Osteocyte (in vitro differentiated cells): ENCODE results near the gene SLC25A19. TPM values are rescaled to one million over a fixed set of nuclear protein-coding genes. Genes with fewer than 3 reads are reported as not detected.

Experiments used
- DNase-seq: peaks from one replicate; pipeline ENCODE4 v3.0.0; 2021; ENCODE audit warnings: mixed read lengths; ENCODE audit not compliant: unreplicated experiment; ENCODE audit errors: extremely low spot score
- H3K27ac Mint-ChIP-seq: one replicate; pipeline ENCODE4 v1.8.0; 2021; ENCODE audit warnings: mild to moderate bottlenecking, mixed read lengths; ENCODE audit not compliant: unreplicated experiment
- H3K27me3 Mint-ChIP-seq: one replicate; pipeline ENCODE4 v1.8.0; 2021; ENCODE audit warnings: mixed read lengths; ENCODE audit not compliant: unreplicated experiment
- H3K36me3 Mint-ChIP-seq: one replicate; pipeline ENCODE4 v1.8.0; 2021; ENCODE audit warnings: mixed read lengths; ENCODE audit not compliant: unreplicated experiment
- H3K4me1 Mint-ChIP-seq: one replicate; pipeline ENCODE4 v1.8.0; 2021; ENCODE audit warnings: mixed read lengths; ENCODE audit not compliant: unreplicated experiment
- H3K4me3 Mint-ChIP-seq: one replicate; pipeline ENCODE4 v1.8.0; 2021; ENCODE audit warnings: mild to moderate bottlenecking, moderate library complexity, mixed read lengths; ENCODE audit not compliant: unreplicated experiment
- H3K9me3 Mint-ChIP-seq: one replicate; pipeline ENCODE4 v1.8.0; 2021; ENCODE audit warnings: mixed read lengths; ENCODE audit not compliant: unreplicated experiment
- total RNA-seq: library from RNA; stranded (reverse); gene quantifications from 2 replicates; pipeline ENCODE4 v1.2.1, GENCODE V29; 2021
- TF ChIP-seq, protein P1 (sequence below): fragments of 200-600 bp; sonication (generic); IDR thresholded peaks from 2 replicates; pipeline ENCODE4 v1.5.0; 2021; ENCODE audit warnings: antibody characterized with exemption, mild to moderate bottlenecking, moderate library complexity

SLC25A19 gene
- total RNA-seq, 1 donor from 2014 or later, result 8.6 TPM

DNA sequence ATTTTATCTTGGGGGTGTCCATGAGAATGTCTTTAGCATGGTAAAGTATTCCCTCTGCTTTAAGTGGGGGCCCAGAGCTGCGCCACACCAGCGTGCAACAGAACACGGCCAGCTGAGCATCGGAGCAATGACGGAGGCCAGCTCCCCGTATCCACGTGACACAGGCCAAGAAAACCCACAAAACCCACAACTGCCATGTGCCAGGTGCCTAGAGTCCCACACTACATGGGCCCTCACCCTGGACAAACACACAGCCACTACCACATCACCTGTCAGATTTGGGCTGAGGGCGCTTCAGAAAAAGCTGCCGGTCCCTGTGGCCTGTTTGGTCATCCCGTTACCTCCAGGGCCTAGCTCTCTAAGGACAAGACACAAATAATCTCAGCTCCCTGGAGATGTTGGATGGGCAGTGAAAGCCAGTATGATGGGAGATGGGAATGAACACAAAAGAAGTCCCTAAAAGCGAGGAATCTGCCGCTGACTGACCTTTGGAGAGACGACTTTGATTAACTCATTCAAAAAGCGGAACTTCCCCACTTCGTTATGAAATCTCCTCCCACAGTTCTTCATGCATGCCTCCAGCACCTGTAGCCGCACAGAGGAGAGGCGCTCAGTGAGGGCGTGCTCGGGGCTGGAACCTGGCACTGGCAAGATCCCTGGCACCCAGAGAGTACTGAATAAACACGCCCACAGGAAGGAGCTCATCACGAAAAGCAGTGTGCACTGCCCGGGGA is 44.9 kb downstream of the SLC25A19 start:
- DNase-seq, result no peak
- H3K27ac Mint-ChIP-seq, result no peak overlapping the region
- H3K4me1 Mint-ChIP-seq, result peaks cover under 1% of the 10 kb centered on the region
- no peaks in the 10 kb centered on the region for H3K9me3 Mint-ChIP-seq
- peaks cover 25% of the 10 kb centered on the region for H3K36me3 Mint-ChIP-seq
- H3K4me3 Mint-ChIP-seq, result no peak overlapping the region
- no peaks in the 10 kb centered on the region for H3K27me3 Mint-ChIP-seq
- TF ChIP-seq, protein P1, sequence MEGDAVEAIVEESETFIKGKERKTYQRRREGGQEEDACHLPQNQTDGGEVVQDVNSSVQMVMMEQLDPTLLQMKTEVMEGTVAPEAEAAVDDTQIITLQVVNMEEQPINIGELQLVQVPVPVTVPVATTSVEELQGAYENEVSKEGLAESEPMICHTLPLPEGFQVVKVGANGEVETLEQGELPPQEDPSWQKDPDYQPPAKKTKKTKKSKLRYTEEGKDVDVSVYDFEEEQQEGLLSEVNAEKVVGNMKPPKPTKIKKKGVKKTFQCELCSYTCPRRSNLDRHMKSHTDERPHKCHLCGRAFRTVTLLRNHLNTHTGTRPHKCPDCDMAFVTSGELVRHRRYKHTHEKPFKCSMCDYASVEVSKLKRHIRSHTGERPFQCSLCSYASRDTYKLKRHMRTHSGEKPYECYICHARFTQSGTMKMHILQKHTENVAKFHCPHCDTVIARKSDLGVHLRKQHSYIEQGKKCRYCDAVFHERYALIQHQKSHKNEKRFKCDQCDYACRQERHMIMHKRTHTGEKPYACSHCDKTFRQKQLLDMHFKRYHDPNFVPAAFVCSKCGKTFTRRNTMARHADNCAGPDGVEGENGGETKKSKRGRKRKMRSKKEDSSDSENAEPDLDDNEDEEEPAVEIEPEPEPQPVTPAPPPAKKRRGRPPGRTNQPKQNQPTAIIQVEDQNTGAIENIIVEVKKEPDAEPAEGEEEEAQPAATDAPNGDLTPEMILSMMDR, result no peak

GRCh38 chr17:75242461-75243042 is 46.7 kb downstream of the SLC25A19 start:
- H3K4me1 Mint-ChIP-seq, result peaks cover 2% of the 10 kb centered on the region
- no peak overlapping the region for H3K27ac Mint-ChIP-seq
- DNase-seq, result no peak

GRCh38 chr17:75241996-75242460 is 47.2 kb downstream of the SLC25A19 start:
- Mint-ChIP-seq H3K27me3 (no peaks in the 10 kb centered on the region), H3K9me3 (no peaks in the 10 kb centered on the region), H3K36me3 (peaks cover 33% of the 10 kb centered on the region), H3K4me1 (peaks cover 2% of the 10 kb centered on the region), H3K4me3 (no peak overlapping the region), H3K27ac (no peak overlapping the region)
- DNase-seq, result no peak
- TF ChIP-seq, protein P1, result no peak

More at GRCh38 chr17:75242461-75243042, 46.7 kb downstream of the SLC25A19 start:
- Mint-ChIP-seq H3K27me3 (no peaks in the 10 kb centered on the region), H3K36me3 (peaks cover 31% of the 10 kb centered on the region), H3K4me3 (no peak overlapping the region), H3K9me3 (no peaks in the 10 kb centered on the region)
- TF ChIP-seq, protein P1, result no peak

DNA sequence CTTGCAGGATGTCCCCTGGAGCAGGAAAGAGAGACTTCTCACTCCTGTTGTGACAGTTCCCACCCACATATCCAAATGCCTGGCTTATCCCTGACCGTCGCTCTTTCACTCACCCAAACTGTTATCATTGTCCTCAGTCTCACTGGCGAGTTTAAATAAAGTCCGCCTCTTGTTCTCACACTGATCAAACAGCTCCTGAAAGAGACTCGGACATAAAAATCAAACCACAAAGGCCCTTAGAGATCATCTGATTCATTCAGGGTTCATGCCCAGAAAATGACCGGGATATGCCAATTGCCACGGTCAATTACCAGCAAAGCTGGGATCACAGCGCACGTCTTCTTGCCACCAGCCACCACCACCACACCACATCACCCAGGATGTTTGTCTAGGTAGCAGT is 47.7 kb downstream of the SLC25A19 start:
- no peaks in the 10 kb centered on the region for H3K9me3 Mint-ChIP-seq
- H3K4me1 Mint-ChIP-seq, result peaks cover 2% of the 10 kb centered on the region
- no peak overlapping the region for H3K4me3 Mint-ChIP-seq
- peaks cover 32% of the 10 kb centered on the region for H3K36me3 Mint-ChIP-seq
- no peak for DNase-seq
- H3K27ac Mint-ChIP-seq, result no peak overlapping the region
- TF ChIP-seq, protein P1, result no peak
- no peaks in the 10 kb centered on the region for H3K27me3 Mint-ChIP-seq

- Mint-ChIP-seq H3K27ac (no peak overlapping the region), H3K27me3 (no peaks in the 10 kb centered on the region), H3K36me3 (peaks cover 34% of the 10 kb centered on the region), H3K4me1 (peaks cover 2% of the 10 kb centered on the region), H3K9me3 (no peaks in the 10 kb centered on the region), H3K4me3 (no peak overlapping the region)
- TF ChIP-seq, protein P1, result no peak
- DNase-seq, result no peak
These were observed 48.1 kb downstream of the SLC25A19 start for GRCh38 chr17:75241143-75241430.
